ENCODE measurements around the gene TOR3A. TPM values are rescaled to one million over a fixed set of nuclear protein-coding genes. Genes with fewer than 3 reads are reported as not detected.

Gene TOR3A
- total and polyA plus RNA-seq, 2 of the 13 experiments (the other 11 are each of a cell fraction or from before 2014, with no cell fraction given): 14.7 to 28.4 TPM

- ATAC-seq: no peak
Observed at GRCh38 chr1:179034720-179035119, 47.1 kb upstream of the TOR3A start.

More at GRCh38 chr1:179034720-179035119, 47.1 kb upstream of the TOR3A start:
- Histone ChIP-seq H2AFZ (ENCODE audit: low read length) (no peak overlapping the region), H3K9me3 (ENCODE audit: low read length) (no peaks in the 10 kb centered on the region), H3K9ac (ENCODE audit: insufficient read depth, low read depth, low read length) (no peak overlapping the region), H3K79me2 (ENCODE audit: insufficient read depth, low read length) (peaks cover 87% of the 10 kb centered on the region), H3K4me2 (ENCODE audit: low read depth, low read length) (no peak overlapping the region), H3K4me3 (replicated peaks in 1 of 3; ENCODE audit: insufficient read depth in 1 of 3, low read depth in 2 of 3, low read length in 3 of 3) (no peak overlapping the region), H4K20me1 (ENCODE audit: insufficient read depth, low read length) (no peaks in the 10 kb centered on the region), H3K36me3 (replicated peaks in 1 of 2; ENCODE audit: control insufficient read depth in 1 of 2, insufficient read depth in 2 of 2, low read length in 2 of 2) (no peaks in the 10 kb centered on the region), H3K27ac (ENCODE audit: extremely low read length, insufficient read depth, low read length) (no peak overlapping the region), H3K4me1 (ENCODE audit: insufficient read depth, low read length) (peaks cover 66% of the 10 kb centered on the region), H3K27me3 (ENCODE audit: control insufficient read depth in 1 of 2, insufficient read depth in 2 of 2, low read length in 2 of 2) (no peaks in the 10 kb centered on the region)
- POLR2A ChIA-PET: no interaction called here
- intact Hi-C loops (cut with micrococcal nuclease; ENCODE audit: unreplicated experiment): no loop called here
- CTCF ChIA-PET (ENCODE audit: low intra/inter-chr PET ratio, low total read pairs): no interaction called here
- in situ Hi-C loops (cut with HindIII; ENCODE audit: extremely low pct_ligation_motif_present, low pct_unique_long_range_greater_than_20kb): no loop called here
- FAIRE-seq (no peak), DNase-seq (ENCODE audit: low spot score) (no peak)
- TF ChIP-seq ZNF180 (CRISPR knock-in tag; IDR thresholded peaks at IDR 0.05; ENCODE audit: borderline replicate concordance, low read depth) (no peak), CAMTA2 (CRISPR knock-in tag; IDR thresholded peaks at IDR 0.05; ENCODE audit: borderline replicate concordance) (no peak), TFDP2 (CRISPR knock-in tag; IDR thresholded peaks at IDR 0.05) (no peak), ZNF768 (CRISPR knock-in tag; IDR thresholded peaks at IDR 0.05) (no peak), ZGPAT (CRISPR knock-in tag; IDR thresholded peaks at IDR 0.05) (no peak), ZBTB4 (CRISPR knock-in tag; IDR thresholded peaks at IDR 0.05; ENCODE audit: borderline replicate concordance) (no peak), ZNF12 (CRISPR knock-in tag; IDR thresholded peaks at IDR 0.05) (peak; percentile 72)
- no TSS peak for BruUV-seq (replicated peaks)
- 94% methylated on average over 1 of the region's 1 CpG for WGBS (ENCODE audit: low lambda C conversion rate)

Measured in HepG2 (cell line).